DOHH2 (cell line): Measurements from ENCODE around the gene TMEM151B.

Experiments
- H3F3A ChIP-seq: fragments of 200-600 bp; sonication (generic), shearing (Covaris generic); 2 replicates; pipeline ENCODE4 v1.6.0; 2016; ENCODE audit warnings: antibody characterized with exemption, mild to moderate bottlenecking; ENCODE audit not compliant: control insufficient read depth, insufficient read depth
- H3K27ac ChIP-seq: fragments of 200-600 bp; sonication (generic); 2 replicates; pipeline ENCODE4 v1.5.1; 2014; ENCODE audit warnings: low read depth, mild to moderate bottlenecking, low read length, moderate library complexity
- H3K27me3 ChIP-seq: fragments of 200-600 bp; sonication (generic); 2 replicates; pipeline ENCODE4 v1.6.1; 2014; ENCODE audit warnings: mild to moderate bottlenecking, low read length, mixed read lengths; ENCODE audit not compliant: control insufficient read depth
- H3K36me3 ChIP-seq: fragments of 200-600 bp; sonication (generic); 2 replicates; pipeline ENCODE4 v1.6.1; 2014; ENCODE audit warnings: mild to moderate bottlenecking, low read length, moderate library complexity, mixed read lengths; ENCODE audit not compliant: control insufficient read depth
- H3K4me1 ChIP-seq: fragments of 200-600 bp; sonication (generic); 2 replicates; pipeline ENCODE4 v1.6.1; 2014; ENCODE audit warnings: mild to moderate bottlenecking, low read length, mixed read lengths; ENCODE audit not compliant: control insufficient read depth
- H3K4me2 ChIP-seq: fragments of 200-600 bp; sonication (generic); 2 replicates; pipeline ENCODE4 v1.6.0; 2014; ENCODE audit warnings: mild to moderate bottlenecking, low read length, moderate library complexity
- H3K4me3 ChIP-seq: fragments of 200-600 bp; sonication (generic); 2 replicates; pipeline ENCODE4 v1.5.1; 2014; ENCODE audit warnings: mild to moderate bottlenecking, low read length, mixed read lengths
- H3K79me2 ChIP-seq: fragments of 200-600 bp; sonication (generic); 2 replicates; pipeline ENCODE4 v1.6.1; 2014; ENCODE audit warnings: mild to moderate bottlenecking, low read length, mixed read lengths; ENCODE audit not compliant: control insufficient read depth
- H3K9me2 ChIP-seq: fragments of 200-600 bp; sonication (generic); replicated peaks from 2 replicates; pipeline ENCODE4 v1.6.1; 2014; ENCODE audit warnings: mild to moderate bottlenecking, low read length, mixed read lengths; ENCODE audit not compliant: control insufficient read depth
- H3K9me3 ChIP-seq: fragments of 200-600 bp; sonication (generic); 2 replicates; pipeline ENCODE4 v1.6.1; 2014; ENCODE audit warnings: antibody characterized with exemption, low read length, mixed read lengths; ENCODE audit not compliant: control insufficient read depth, insufficient read depth
- H4K20me1 ChIP-seq: fragments of 200-600 bp; sonication (generic); 2 replicates; pipeline ENCODE4 v1.6.0; 2014; ENCODE audit warnings: low read depth, mild to moderate bottlenecking, antibody characterized with exemption, low read length, moderate library complexity; ENCODE audit not compliant: control insufficient read depth, insufficient read depth
- CTCF ChIP-seq: fragments of 200-600 bp; sonication (generic); IDR thresholded peaks from one replicate; pipeline ENCODE4 v1.5.1; 2014; ENCODE audit warnings: antibody characterized with exemption, mild to moderate bottlenecking, low read depth, low read length; ENCODE audit not compliant: poor library complexity, severe bottlenecking
- EZH2phosphoT487 ChIP-seq: fragments of 200-600 bp; sonication (generic); IDR thresholded peaks from 2 replicates; pipeline ENCODE4 v1.6.1; 2017; ENCODE audit warnings: borderline replicate concordance, mild to moderate bottlenecking, antibody characterized with exemption, low read length, moderate library complexity, mixed read lengths

TMEM151B gene

GRCh38 chr6:44248579-44248978 is 21.7 kb upstream of the TMEM151B start:
- peak overlapping the region; percentile 83 for H3K4me3 ChIP-seq
- H3K4me2 ChIP-seq: peak overlapping the region; percentile 74
- peaks cover 67% of the 10 kb centered on the region for H3K36me3 ChIP-seq
- H3F3A ChIP-seq: peaks cover 64% of the 10 kb centered on the region
- peak overlapping the region; percentile 83 for H3K27ac ChIP-seq
- H4K20me1 ChIP-seq: peaks cover 34% of the 10 kb centered on the region
- peaks cover 35% of the 10 kb centered on the region for H3K4me1 ChIP-seq
- H3K79me2 ChIP-seq: peaks cover 45% of the 10 kb centered on the region
- TF ChIP-seq EZH2phosphoT487 (no peak), CTCF (no peak)
- no peaks in the 10 kb centered on the region for H3K9me2 ChIP-seq
- no peaks in the 10 kb centered on the region for H3K9me3 ChIP-seq
- H3K27me3 ChIP-seq: no peaks in the 10 kb centered on the region

GRCh38 chr6:44249082-44249748 is 21.0 kb upstream of the TMEM151B start:
- Histone ChIP-seq H3F3A (peaks cover 71% of the 10 kb centered on the region), H3K9me3 (no peaks in the 10 kb centered on the region), H3K4me2 (peak overlapping the region; percentile 74), H3K36me3 (peaks cover 73% of the 10 kb centered on the region), H3K4me3 (peak overlapping the region; percentile 83), H4K20me1 (peaks cover 34% of the 10 kb centered on the region), H3K4me1 (peaks cover 37% of the 10 kb centered on the region), H3K79me2 (peaks cover 45% of the 10 kb centered on the region), H3K27me3 (no peaks in the 10 kb centered on the region), H3K9me2 (no peaks in the 10 kb centered on the region), H3K27ac (peak overlapping the region; percentile 83; the same call in 1 of the 2 replicates)
- TF ChIP-seq CTCF: no peak
- TF ChIP-seq EZH2phosphoT487: no peak

GRCh38 chr6:44250067-44250717 is 20.1 kb upstream of the TMEM151B start:
- H3K27me3 ChIP-seq: no peaks in the 10 kb centered on the region
- no peak overlapping the region for H3K27ac ChIP-seq
- peaks cover 45% of the 10 kb centered on the region for H3K79me2 ChIP-seq
- peak overlapping the region; percentile 74; the same call in 1 of the 2 replicates for H3K4me2 ChIP-seq
- H3K4me3 ChIP-seq: no peak overlapping the region
- peaks cover 83% of the 10 kb centered on the region for H3K36me3 ChIP-seq
- H4K20me1 ChIP-seq: peaks cover 34% of the 10 kb centered on the region
- no peaks in the 10 kb centered on the region for H3K9me2 ChIP-seq
- peaks cover 80% of the 10 kb centered on the region for H3F3A ChIP-seq
- H3K9me3 ChIP-seq: no peaks in the 10 kb centered on the region
- no peak for TF ChIP-seq CTCF
- TF ChIP-seq EZH2phosphoT487: no peak
- H3K4me1 ChIP-seq: peaks cover 46% of the 10 kb centered on the region
